HEK293 (cell line): ENCODE data around the gene ARL14.
A peak's percentile ranks its signal among the peaks of the same experiment; 100 is the strongest.

Source experiments
- ATF2 ChIP-seq: fragments of 450-650 bp; formaldehyde crosslinking; IDR thresholded peaks from 2 replicates; pipeline ENCODE4 v1.5.1; 2016; ENCODE audit warnings: missing biosample characterization, missing genetic modification characterization, low read depth
- FEZF1 ChIP-seq: fragments of 450-650 bp; formaldehyde crosslinking; IDR thresholded peaks from 2 replicates; pipeline ENCODE4 v1.5.1; 2016; ENCODE audit warnings: missing biosample characterization, missing genetic modification characterization
- GLIS1 ChIP-seq: fragments of 450-650 bp; formaldehyde crosslinking; IDR thresholded peaks from 2 replicates; pipeline ENCODE4 v1.5.1; 2016; ENCODE audit warnings: missing biosample characterization, missing genetic modification characterization
- HIC1 ChIP-seq: fragments of 450-650 bp; formaldehyde crosslinking; IDR thresholded peaks from 2 replicates; pipeline ENCODE4 v1.5.1; 2016; ENCODE audit warnings: missing biosample characterization, missing genetic modification characterization
- INSM2 ChIP-seq: fragments of 450-650 bp; formaldehyde crosslinking; IDR thresholded peaks from 2 replicates; pipeline ENCODE4 v1.5.1; 2016; ENCODE audit warnings: missing biosample characterization, missing genetic modification characterization
- MEIS1 ChIP-seq: sonication (generic); formaldehyde crosslinking; IDR thresholded peaks from 2 replicates; pipeline ENCODE4 v1.8.1; 2022; ENCODE audit warnings: missing genetic modification reagents, mild to moderate bottlenecking, borderline replicate concordance
- PRDM1 ChIP-seq: fragments of 450-650 bp; formaldehyde crosslinking; IDR thresholded peaks from 2 replicates; pipeline ENCODE4; 2016; ENCODE audit warnings: missing biosample characterization, missing genetic modification characterization
- REPIN1 ChIP-seq: fragments of 450-650 bp; formaldehyde crosslinking; IDR thresholded peaks from 2 replicates; pipeline ENCODE4 v1.5.1; 2017; ENCODE audit warnings: missing biosample characterization, missing genetic modification characterization, low read depth
- SCRT1 ChIP-seq: fragments of 450-650 bp; formaldehyde crosslinking; IDR thresholded peaks from 2 replicates; pipeline ENCODE4 v1.5.1; 2016; ENCODE audit warnings: missing biosample characterization, missing genetic modification characterization, borderline replicate concordance
- SCRT2 ChIP-seq: fragments of 450-650 bp; formaldehyde crosslinking; IDR thresholded peaks from 2 replicates; pipeline ENCODE4 v1.5.1; 2016; ENCODE audit warnings: missing biosample characterization, missing genetic modification characterization
- WT1 ChIP-seq: fragments of 450-650 bp; formaldehyde crosslinking; IDR thresholded peaks from 2 replicates; pipeline ENCODE4 v1.5.1; 2016; ENCODE audit warnings: missing biosample characterization, missing genetic modification characterization
- ZIC2 ChIP-seq: fragments of 450-650 bp; formaldehyde crosslinking; IDR thresholded peaks from 2 replicates; pipeline ENCODE4 v1.5.1; 2016; ENCODE audit warnings: missing biosample characterization, missing genetic modification characterization
- ZNF157 ChIP-seq: fragments of 450-650 bp; formaldehyde crosslinking; IDR thresholded peaks from 2 replicates; pipeline ENCODE4 v1.5.1; 2016; ENCODE audit warnings: missing biosample characterization, missing genetic modification characterization
- ZNF16 ChIP-seq: fragments of 450-650 bp; formaldehyde crosslinking; IDR thresholded peaks from 2 replicates; pipeline ENCODE4 v1.5.1; 2016; ENCODE audit warnings: low read depth, missing biosample characterization, missing genetic modification characterization
- ZNF169 ChIP-seq: fragments of 450-650 bp; formaldehyde crosslinking; IDR thresholded peaks from 2 replicates; pipeline ENCODE4 v1.5.1; 2016; ENCODE audit warnings: missing biosample characterization, missing genetic modification characterization
- ZNF266 ChIP-seq: fragments of 450-650 bp; formaldehyde crosslinking; IDR thresholded peaks from 2 replicates; pipeline ENCODE4 v1.5.1; 2016; ENCODE audit warnings: missing biosample characterization, missing genetic modification characterization, low read depth
- ZNF391 ChIP-seq: fragments of 450-650 bp; formaldehyde crosslinking; IDR thresholded peaks from 2 replicates; pipeline ENCODE4 v1.5.1; 2016; ENCODE audit warnings: low read depth, missing biosample characterization, missing genetic modification characterization, borderline replicate concordance
- ZNF416 ChIP-seq: fragments of 450-650 bp; formaldehyde crosslinking; IDR thresholded peaks from 2 replicates; pipeline ENCODE4 v1.5.1; 2016; ENCODE audit warnings: missing biosample characterization, missing genetic modification characterization
- ZNF449 ChIP-seq: fragments of 450-650 bp; formaldehyde crosslinking; IDR thresholded peaks from 2 replicates; pipeline ENCODE4 v1.5.1; 2017; ENCODE audit warnings: missing biosample characterization, mild to moderate bottlenecking, missing genetic modification characterization, moderate library complexity
- ZNF48 ChIP-seq: fragments of 450-650 bp; formaldehyde crosslinking; IDR thresholded peaks from 2 replicates; pipeline ENCODE4 v1.5.1; 2016; ENCODE audit warnings: missing biosample characterization, missing genetic modification characterization
- ZNF518A ChIP-seq: fragments of 450-650 bp; formaldehyde crosslinking; conservative IDR thresholded peaks from 2 replicates; pipeline ENCODE4 v1.5.1; 2016; ENCODE audit warnings: low read depth, missing biosample characterization, missing genetic modification characterization
- ZNF560 ChIP-seq: fragments of 450-650 bp; formaldehyde crosslinking; IDR thresholded peaks from 2 replicates; pipeline ENCODE4 v1.5.1; 2017; ENCODE audit warnings: missing biosample characterization, missing genetic modification characterization, borderline replicate concordance
- ZNF777 ChIP-seq: fragments of 450-650 bp; formaldehyde crosslinking; IDR thresholded peaks from 2 replicates; pipeline ENCODE4 v1.5.1; 2017; ENCODE audit warnings: missing biosample characterization, missing genetic modification characterization, borderline replicate concordance
- ZNF837 ChIP-seq: fragments of 450-650 bp; formaldehyde crosslinking; IDR thresholded peaks from 2 replicates; pipeline ENCODE4 v1.5.1; 2016; ENCODE audit warnings: missing biosample characterization, missing genetic modification characterization

Gene ARL14

GRCh38 chr3:160665784-160666526, 11.0 kb upstream of the ARL14 start (continued):
- TF ChIP-seq ZNF169 (no peak), ZNF266 (no peak), WT1 (peak; percentile 94), SCRT2 (peak; percentile 18; the same call in 1 of the 2 replicates), INSM2 (tag by site-specific recombination) (no peak), FEZF1 (tag by site-specific recombination) (0 out of 2 replicates have a peak, but pooled peaks have one; percentile 6), HIC1 (peak; percentile 49; the same call in 1 of the 2 replicates), ZIC2 (tag by site-specific recombination) (no peak), GLIS1 (tag by site-specific recombination) (no peak), REPIN1 (tag by site-specific recombination) (no peak), ZNF48 (tag by site-specific recombination) (no peak), ZNF16 (tag by site-specific recombination) (no peak), MEIS1 (no peak), SCRT1 (tag by site-specific recombination) (0 out of 2 replicates have a peak, but pooled peaks have one; percentile 8), ZNF391 (no peak), ZNF518A (tag by site-specific recombination) (no peak), ZNF777 (tag by site-specific recombination) (no peak), ZNF560 (no peak), ZNF416 (tag by site-specific recombination) (no peak), ZNF157 (tag by site-specific recombination) (no peak), PRDM1 (tag by site-specific recombination) (no peak), ATF2 (tag by site-specific recombination) (peak; percentile 65; the same call in 1 of the 2 replicates), ZNF837 (no peak), ZNF449 (tag by site-specific recombination) (no peak)
